ENCODE data around the gene CLN6.
"Not testable (repeated sequence)": the region's sequence is repeated elsewhere in the genome, so short reads cannot be mapped to it uniquely, and the experiment has no call there.

The CLN6 gene

GRCh38 chr15:68186671-68187397 is 42.7 kb downstream of the CLN6 start:
- no peak for DNase-seq

GRCh38 chr15:68184616-68185480 is 44.7 kb downstream of the CLN6 start:
- no peak for DNase-seq

- no peak for DNase-seq
Measured at GRCh38 chr15:68183616-68184315, 45.8 kb downstream of the CLN6 start.

DNA sequence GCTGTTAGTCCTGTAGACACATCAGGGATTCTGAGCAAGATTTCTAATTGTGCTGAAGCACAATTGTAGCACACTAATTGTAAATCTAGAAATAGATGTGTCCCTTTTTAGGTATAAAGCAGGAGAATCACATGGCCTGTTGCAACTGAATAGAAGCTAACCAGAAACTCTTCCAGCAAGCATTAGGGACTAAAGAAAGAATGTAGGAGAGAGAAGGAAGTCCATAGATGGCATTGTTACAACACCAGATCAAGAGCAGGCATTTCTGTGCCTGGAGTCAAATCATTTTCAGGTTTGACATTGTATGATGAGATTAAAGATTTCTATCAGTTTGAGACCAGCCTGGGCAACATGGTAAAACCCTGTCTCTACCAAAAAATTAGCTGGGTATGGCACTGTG is 51.8 kb downstream of the CLN6 start:
- DNase-seq = no peak

- DNase-seq = no peak
Measured at GRCh38 chr15:68176601-68177000, 52.9 kb downstream of the CLN6 start.

DNA sequence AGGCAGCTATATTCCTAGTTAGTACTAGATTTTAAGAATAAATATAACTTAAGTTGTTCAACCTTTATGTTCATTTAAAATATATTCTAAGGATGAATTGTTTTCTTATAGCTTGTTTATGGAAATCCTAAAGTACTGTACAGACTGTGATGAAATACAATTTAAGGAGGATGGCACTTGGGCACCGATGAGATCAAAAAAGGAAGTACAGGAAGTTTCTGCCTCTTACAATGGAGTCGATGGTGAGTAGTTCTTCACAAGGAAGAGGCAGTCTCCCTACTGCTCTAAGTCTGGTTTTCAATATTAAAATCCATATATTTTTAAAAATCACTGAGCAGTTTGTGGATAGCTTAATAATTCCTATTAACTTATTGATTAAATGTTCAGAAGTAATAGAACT is 54.0 kb downstream of the CLN6 start:
- no peak for DNase-seq

DNA sequence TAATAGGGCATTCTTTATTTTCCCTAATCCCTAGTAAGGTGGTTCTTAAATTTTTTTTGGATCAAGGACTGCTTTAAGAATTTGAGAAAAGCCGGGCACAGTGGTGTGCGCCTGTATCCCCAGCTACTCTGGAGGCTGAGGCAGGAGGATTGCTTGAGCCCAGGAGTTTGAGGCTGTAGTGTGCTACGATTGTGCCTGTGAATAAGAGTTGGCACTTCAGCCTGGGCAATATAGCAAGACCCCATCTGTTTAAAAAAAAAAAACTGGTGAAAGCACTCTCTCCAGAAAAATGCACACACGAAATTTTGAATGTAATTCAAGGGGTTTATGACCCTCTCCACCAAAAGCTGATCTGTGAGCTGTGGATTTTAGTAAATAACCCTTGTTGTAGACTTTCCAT is 56.4 kb downstream of the CLN6 start:
- DNase-seq = no peak

DNA sequence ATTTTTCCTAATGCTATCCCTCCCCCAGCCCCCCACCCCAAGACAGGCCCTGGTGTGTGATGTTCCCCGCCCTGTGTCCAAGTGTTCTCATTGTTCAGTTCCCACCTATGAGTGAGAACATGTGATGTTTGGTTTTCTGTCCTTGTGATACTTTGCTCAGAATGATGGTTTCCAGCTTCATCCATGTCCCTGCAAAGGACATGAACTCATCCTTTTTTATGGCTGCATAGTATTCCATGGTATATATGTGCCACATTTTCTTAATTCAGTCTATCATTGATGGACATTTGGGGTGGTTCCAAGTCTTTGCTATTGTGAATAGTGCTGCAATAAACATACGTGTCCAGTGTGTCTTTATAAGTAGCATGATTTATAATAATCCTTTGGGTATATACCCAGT is 57.5 kb downstream of the CLN6 start:
- DNase-seq = not testable (repeated sequence)

DNA sequence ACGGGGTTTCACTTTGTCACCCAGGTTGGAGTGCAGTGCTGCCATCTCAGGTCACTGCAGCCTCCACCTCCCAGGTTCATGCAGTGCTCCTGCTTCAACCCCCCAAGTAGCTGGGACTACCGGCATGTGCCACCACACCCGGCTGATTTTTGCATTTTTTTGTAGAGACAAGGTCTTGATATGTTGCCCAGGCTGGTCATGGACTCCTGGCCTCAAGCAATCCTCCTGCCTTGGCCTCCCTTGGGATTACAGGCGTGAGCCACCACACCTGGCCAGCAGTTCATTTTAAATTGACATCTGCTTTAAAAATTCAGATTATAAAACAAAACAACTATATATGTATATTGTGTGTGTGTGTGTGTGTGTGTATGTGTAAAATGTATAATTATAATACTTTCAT is 62.7 kb downstream of the CLN6 start:
- no peak for DNase-seq

DNA sequence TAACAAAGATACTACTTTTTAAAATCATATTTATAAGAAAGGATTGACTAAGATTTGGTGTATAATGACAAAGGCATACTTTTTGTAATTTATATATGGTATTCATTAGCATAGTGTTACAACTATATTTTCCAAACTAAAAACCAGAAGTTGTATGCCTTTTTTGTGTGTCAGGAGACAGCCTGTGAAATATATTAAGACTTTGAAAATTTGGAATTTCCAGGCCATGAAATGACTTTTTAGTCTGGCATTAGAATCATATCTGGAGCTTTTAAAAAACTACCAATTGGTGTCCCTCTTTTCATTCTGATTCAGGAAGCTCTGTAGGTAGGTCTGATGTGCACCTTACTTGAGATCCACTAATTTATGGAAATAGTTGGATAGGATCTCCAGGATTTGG is 66.3 kb downstream of the CLN6 start:
- DNase-seq = no peak

- no peak for DNase-seq
Measured at GRCh38 chr15:68158046-68158628, 71.4 kb downstream of the CLN6 start.

GRCh38 chr15:68157074-68157473 is 72.5 kb downstream of the CLN6 start:
- DNase-seq = no peak

Data from cerebellar nuclear complex (tissue), 1 donor.